BE2C (cell line): ENCODE measurements around the gene IQCH.

Source experiments
- DNase-seq: peaks from one replicate; pipeline ENCODE4 v3.0.0-alpha.2; 2020
- H3K27me3 ChIP-seq: fragments of 250-450 bp; sonication (Bioruptor Pico); 2 replicates; pipeline ENCODE4 v1.5.1; 2020; ENCODE audit warnings: mild to moderate bottlenecking
- H3K36me3 ChIP-seq: fragments of 250-450 bp; sonication (Bioruptor Pico); 2 replicates; pipeline ENCODE4 v1.5.1; 2020; ENCODE audit warnings: mild to moderate bottlenecking
- H3K4me1 ChIP-seq: fragments of 250-450 bp; sonication (Bioruptor Pico); 2 replicates; pipeline ENCODE4 v1.5.1; 2020
- H3K4me3 ChIP-seq: 2 replicates; pipeline ENCODE4 v1.5.1; 2011; ENCODE audit warnings: low read depth, low read length
- H3K9me3 ChIP-seq: fragments of 250-450 bp; sonication (Bioruptor Pico); 2 replicates; pipeline ENCODE4 v1.5.1; 2020
- CTCF ChIP-seq: IDR thresholded peaks from 2 replicates; pipeline ENCODE4 v1.5.1; 2012; ENCODE audit warnings: mild to moderate bottlenecking, low read depth, low read length

Gene IQCH

GRCh38 chr15:67227431-67227830 lies 27.2 kb upstream of the IQCH start:
- H3K4me1 ChIP-seq, result no peaks in the 10 kb centered on the region
- H3K27me3 ChIP-seq, result no peaks in the 10 kb centered on the region
- DNase-seq, result no peak
- H3K9me3 ChIP-seq, result no peaks in the 10 kb centered on the region
- no peak for TF ChIP-seq CTCF
- H3K4me3 ChIP-seq, result no peak overlapping the region
- peaks cover 11% of the 10 kb centered on the region for H3K36me3 ChIP-seq

GRCh38 chr15:67227846-67228245 lies 26.7 kb upstream of the IQCH start:
- H3K9me3 ChIP-seq, result no peaks in the 10 kb centered on the region
- H3K4me1 ChIP-seq, result no peaks in the 10 kb centered on the region
- H3K36me3 ChIP-seq, result peaks cover 14% of the 10 kb centered on the region
- no peaks in the 10 kb centered on the region for H3K27me3 ChIP-seq
- no peak for DNase-seq
- no peak for TF ChIP-seq CTCF
- no peak overlapping the region for H3K4me3 ChIP-seq

GRCh38 chr15:67228286-67228685 lies 26.3 kb upstream of the IQCH start:
- no peaks in the 10 kb centered on the region for H3K4me1 ChIP-seq
- no peak for TF ChIP-seq CTCF
- H3K36me3 ChIP-seq, result peaks cover 15% of the 10 kb centered on the region
- DNase-seq, result no peak
- no peaks in the 10 kb centered on the region for H3K27me3 ChIP-seq
- H3K4me3 ChIP-seq, result no peak overlapping the region
- H3K9me3 ChIP-seq, result no peaks in the 10 kb centered on the region

GRCh38 chr15:67230504-67230903 lies 24.1 kb upstream of the IQCH start:
- Histone ChIP-seq H3K36me3 (peaks cover 19% of the 10 kb centered on the region), H3K4me3 (no peak overlapping the region), H3K27me3 (no peaks in the 10 kb centered on the region), H3K9me3 (no peaks in the 10 kb centered on the region), H3K4me1 (no peaks in the 10 kb centered on the region)
- DNase-seq, result no peak
- TF ChIP-seq CTCF, result no peak

GRCh38 chr15:67232591-67232990 lies 22.0 kb upstream of the IQCH start:
- TF ChIP-seq CTCF, result no peak
- Histone ChIP-seq H3K9me3 (no peaks in the 10 kb centered on the region), H3K4me1 (no peaks in the 10 kb centered on the region), H3K36me3 (peaks cover 17% of the 10 kb centered on the region), H3K4me3 (no peak overlapping the region), H3K27me3 (no peaks in the 10 kb centered on the region)
- no peak for DNase-seq

GRCh38 chr15:67240235-67241131 lies 14.1 kb upstream of the IQCH start:
- DNase-seq, result peak; percentile 16
- Histone ChIP-seq H3K27me3 (no peaks in the 10 kb centered on the region), H3K4me1 (peaks cover 4% of the 10 kb centered on the region), H3K9me3 (no peaks in the 10 kb centered on the region), H3K36me3 (no peaks in the 10 kb centered on the region), H3K4me3 (no peak overlapping the region)
- TF ChIP-seq CTCF, result peak; percentile 44
